Stimulated activated CD8-positive, alpha-beta memory T cell treated with anti-CD3 and anti-CD28 coated beads, Interleukin-15, amount 100 ng/mL, for 1 hour (primary cell): ENCODE results near the gene SUPT4H1.
A peak's percentile ranks its signal among the peaks of the same experiment; 100 is the strongest.

Experiments used
- DNase-seq: peaks from one replicate; pipeline ENCODE4 v3.0.0-alpha.2; 2020; ENCODE audit warnings: low read depth

Gene SUPT4H1

GRCh38 chr17:58329035-58329809 is 22.8 kb downstream of the SUPT4H1 start:
- peak; percentile 61 for DNase-seq

GRCh38 chr17:58328195-58329034 is 23.6 kb downstream of the SUPT4H1 start, which contains the start of gene TSPOAP1:
Gene TSPOAP1, minus strand, starts transcription at chr17:58328795. Its CDS starts 875 bp downstream, at chr17:58327920.
- DNase-seq, result peak; percentile 59

GRCh38 chr17:58327363-58328194 is 24.4 kb downstream of the SUPT4H1 start:
- DNase-seq, result no peak

- DNase-seq, result no peak
These were observed 25.2 kb downstream of the SUPT4H1 start for GRCh38 chr17:58326609-58327362.

- DNase-seq, result no peak
These were observed 26.0 kb downstream of the SUPT4H1 start for GRCh38 chr17:58325976-58326468.

GRCh38 chr17:58325289-58325726 is 26.7 kb downstream of the SUPT4H1 start:
- no peak for DNase-seq

- DNase-seq, result no peak
These were observed 27.4 kb downstream of the SUPT4H1 start for GRCh38 chr17:58324409-58325288.

GRCh38 chr17:58324056-58324408 is 28.0 kb downstream of the SUPT4H1 start:
- DNase-seq, result no peak

- no peak for DNase-seq
These were observed 28.5 kb downstream of the SUPT4H1 start for GRCh38 chr17:58323366-58324055.

- DNase-seq, result no peak
These were observed 29.3 kb downstream of the SUPT4H1 start for GRCh38 chr17:58322581-58323185.

GRCh38 chr17:58321571-58322525 is 30.2 kb downstream of the SUPT4H1 start:
- no peak for DNase-seq

GRCh38 chr17:58320570-58321323 is 31.3 kb downstream of the SUPT4H1 start:
- DNase-seq, result no peak

GRCh38 chr17:58320163-58320558 is 31.8 kb downstream of the SUPT4H1 start:
- no peak for DNase-seq

- DNase-seq, result no peak
These were observed 32.5 kb downstream of the SUPT4H1 start for GRCh38 chr17:58319173-58320162.

- DNase-seq, result no peak
These were observed 33.3 kb downstream of the SUPT4H1 start for GRCh38 chr17:58318627-58319172.

- DNase-seq, result no peak
These were observed 33.9 kb downstream of the SUPT4H1 start for GRCh38 chr17:58318065-58318481.
